BJ (cell line): ENCODE data around the gene PTPN23. TPM values are rescaled to one million over a fixed set of nuclear protein-coding genes. Genes with fewer than 3 reads are reported as not detected.

Experiments used
- CTCF ChIA-PET: fragments of 350-600 bp; formaldehyde crosslinking; extraction: SDS; loops from one replicate; lab custom pipeline; 2021; ENCODE audit warnings: antibody characterized with exemption, inconsistent platforms; lab: Yijun Ruan, JAX
- POLR2A ChIA-PET: fragments of 300-600 bp; sonication (Branson Sonifier 250); formaldehyde crosslinking; extraction: SDS; loops from one replicate; lab custom pipeline; 2021; ENCODE audit warnings: antibody characterized with exemption; lab: Charles Lee
- DNase-seq: peaks from one replicate; pipeline ENCODE4 v3.0.0-alpha.2; 2011; ENCODE audit warnings: low read depth
- H3K27me3 ChIP-seq: 2 replicates; pipeline ENCODE4 v1.6.0; 2011; ENCODE audit warnings: low read length; ENCODE audit not compliant: control insufficient read depth, insufficient read depth
- H3K36me3 ChIP-seq: 2 replicates; pipeline ENCODE4 v1.5.1; 2011; ENCODE audit warnings: low read length; ENCODE audit not compliant: control insufficient read depth, insufficient read depth
- H3K4me3 ChIP-seq: 2 replicates; pipeline ENCODE4 v1.5.1; 2011; ENCODE audit warnings: low read depth, mild to moderate bottlenecking, control low read depth, low read length
- CTCF ChIP-seq: IDR thresholded peaks from 2 replicates; pipeline ENCODE4 v1.5.1; 2011; ENCODE audit warnings: low read depth, mild to moderate bottlenecking, control low read depth, inconsistent platforms, low read length, moderate library complexity; ENCODE audit not compliant: insufficient read depth
- polyA plus RNA-seq: library from polyadenylated mRNA; depleted of rRNA; stranded (reverse); fragments of >200 nt; gene quantifications from 2 replicates; pipeline ENCODE4 v1.2.3, GENCODE V29; 2011

Gene PTPN23
- polyA plus RNA-seq, 1 experiment = 2.5 TPM

GRCh38 chr3:47404955-47405790 is 24.4 kb downstream of the PTPN23 start:
- no peak for TF ChIP-seq CTCF
- ChIA-PET POLR2A (no interaction called here), CTCF (interaction anchor here (1.5 to 7.2 kb wide), 2 partner anchors 9 to 16 kb away, joined by 7 to 44 read pairs; no protein-coding TSS in a partner anchor)
- Histone ChIP-seq H3K36me3 (peaks cover 33% of the 10 kb centered on the region), H3K27me3 (no peaks in the 10 kb centered on the region), H3K4me3 (no peak overlapping the region)
- DNase-seq = no peak

GRCh38 chr3:47405820-47406761 is 25.3 kb downstream of the PTPN23 start:
- no peak overlapping the region for H3K4me3 ChIP-seq
- no peaks in the 10 kb centered on the region for H3K27me3 ChIP-seq
- CTCF ChIA-PET = interaction anchor here (1.5 to 7.2 kb wide), 2 partner anchors 8 to 15 kb away, joined by 7 to 44 read pairs; no protein-coding TSS in a partner anchor
- POLR2A ChIA-PET = no interaction called here
- H3K36me3 ChIP-seq = peaks cover 35% of the 10 kb centered on the region
- no peak for TF ChIP-seq CTCF
- DNase-seq = no peak

- Histone ChIP-seq H3K36me3 (peaks cover 39% of the 10 kb centered on the region), H3K4me3 (no peak overlapping the region), H3K27me3 (no peaks in the 10 kb centered on the region)
- no peak for DNase-seq
- TF ChIP-seq CTCF = no peak
- ChIA-PET POLR2A (no interaction called here), CTCF (interaction anchor here (7.2 kb wide), 1 partner anchor 14 kb away, joined by 44 read pairs; no protein-coding TSS in a partner anchor)
Observed at GRCh38 chr3:47406762-47407149, 25.9 kb downstream of the PTPN23 start.

GRCh38 chr3:47407237-47407636 is 26.4 kb downstream of the PTPN23 start:
- Histone ChIP-seq H3K4me3 (no peak overlapping the region), H3K27me3 (no peaks in the 10 kb centered on the region), H3K36me3 (peaks cover 44% of the 10 kb centered on the region)
- CTCF ChIA-PET = interaction anchor here (7.2 kb wide), 1 partner anchor 13 kb away, joined by 44 read pairs; no protein-coding TSS in a partner anchor
- DNase-seq = no peak
- POLR2A ChIA-PET = no interaction called here
- no peak for TF ChIP-seq CTCF
